ENCODE data around the gene CCDC171. TPM values are rescaled to one million over a fixed set of nuclear protein-coding genes. Genes with fewer than 3 reads are reported as not detected.
A peak's percentile ranks its signal among the peaks of the same experiment; 100 is the strongest.

Gene CCDC171
- total and polyA plus RNA-seq, 12 donors, result 0.29 to 2.4 (median 1.6) TPM

DNA sequence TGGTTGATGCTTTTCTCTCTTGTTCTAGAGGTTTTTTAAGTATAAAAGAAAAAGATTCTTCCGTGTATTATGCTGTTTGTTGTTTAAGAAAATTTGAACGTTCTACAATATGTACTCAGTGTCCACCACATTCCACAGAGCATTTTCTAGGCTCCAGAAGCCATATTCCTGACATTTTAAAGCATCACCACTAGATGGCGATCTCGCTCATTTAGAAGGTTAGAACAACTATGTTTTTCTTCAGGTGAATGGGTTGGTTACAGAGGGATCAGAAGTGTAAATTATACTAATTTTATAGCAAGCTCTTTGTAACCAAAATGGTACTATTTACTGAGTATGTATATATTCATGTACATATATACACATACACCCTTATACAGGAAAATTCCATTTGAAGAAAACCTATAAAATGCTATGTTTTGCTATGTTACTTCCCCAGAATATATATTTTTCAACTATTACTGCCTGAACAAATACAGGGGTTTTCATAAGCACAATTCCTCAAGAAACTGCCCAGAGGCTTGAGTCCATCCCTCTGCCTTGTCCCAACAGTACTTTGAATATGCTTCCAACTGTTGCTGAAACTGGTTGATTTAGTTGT is 284.3 kb downstream of the CCDC171 start:
- 1 to 4% methylated on average over 4 of the region's 4 CpGs for WGBS, 2 donors
- TF ChIP-seq, protein P1, sequence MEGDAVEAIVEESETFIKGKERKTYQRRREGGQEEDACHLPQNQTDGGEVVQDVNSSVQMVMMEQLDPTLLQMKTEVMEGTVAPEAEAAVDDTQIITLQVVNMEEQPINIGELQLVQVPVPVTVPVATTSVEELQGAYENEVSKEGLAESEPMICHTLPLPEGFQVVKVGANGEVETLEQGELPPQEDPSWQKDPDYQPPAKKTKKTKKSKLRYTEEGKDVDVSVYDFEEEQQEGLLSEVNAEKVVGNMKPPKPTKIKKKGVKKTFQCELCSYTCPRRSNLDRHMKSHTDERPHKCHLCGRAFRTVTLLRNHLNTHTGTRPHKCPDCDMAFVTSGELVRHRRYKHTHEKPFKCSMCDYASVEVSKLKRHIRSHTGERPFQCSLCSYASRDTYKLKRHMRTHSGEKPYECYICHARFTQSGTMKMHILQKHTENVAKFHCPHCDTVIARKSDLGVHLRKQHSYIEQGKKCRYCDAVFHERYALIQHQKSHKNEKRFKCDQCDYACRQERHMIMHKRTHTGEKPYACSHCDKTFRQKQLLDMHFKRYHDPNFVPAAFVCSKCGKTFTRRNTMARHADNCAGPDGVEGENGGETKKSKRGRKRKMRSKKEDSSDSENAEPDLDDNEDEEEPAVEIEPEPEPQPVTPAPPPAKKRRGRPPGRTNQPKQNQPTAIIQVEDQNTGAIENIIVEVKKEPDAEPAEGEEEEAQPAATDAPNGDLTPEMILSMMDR (IDR thresholded peaks at IDR 0.05), result peak; percentile 33 to 76 (median 72)
- Histone ChIP-seq H3K27me3 (no peaks in the 10 kb centered on the region), H3K27ac (no peak overlapping the region), H3K4me3 (no peak overlapping the region), H3K4me1 (no peaks in the 10 kb centered on the region), H3K9me3 (no peaks in the 10 kb centered on the region), H3K36me3 (no peaks in the 10 kb centered on the region)
- ATAC-seq, result peak in 1 of 8 donors; percentile 29
- DNase-seq, result peak in 1 of 2 donors; percentile 9
- intact Hi-C loops (cut with DNase I), result loop anchor here in 1 of 10 donors (2.0 kb wide), 1 partner anchor 1626 kb away; no protein-coding TSS in a partner anchor

DNA sequence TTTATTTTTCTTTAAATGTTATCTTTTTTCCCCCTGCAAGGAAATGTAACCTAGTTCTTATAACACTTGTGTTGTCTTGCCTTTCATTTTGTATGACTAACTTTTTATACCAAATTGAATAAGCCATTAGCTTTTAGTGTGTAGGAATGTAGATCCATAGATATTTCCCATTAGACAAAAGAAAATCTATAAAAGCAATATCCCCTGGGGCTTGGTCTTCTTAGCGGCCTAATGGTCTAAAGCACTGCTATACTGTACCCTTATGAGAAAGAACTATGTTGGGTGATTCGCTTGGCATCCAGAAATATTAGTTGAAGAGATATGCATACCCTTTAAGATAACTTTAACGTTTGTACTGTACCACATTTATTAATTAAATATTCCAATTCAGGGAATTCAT is 289.2 kb downstream of the CCDC171 start:
- ATAC-seq (no peak), DNase-seq (no peak)
- 81 to 83% methylated on average over 3 of the region's 3 CpGs for WGBS, 2 donors
- Histone ChIP-seq H3K4me3 (no peak overlapping the region), H3K9me3 (no peaks in the 10 kb centered on the region), H3K36me3 (peaks cover 0 to 4% (median 0%) of the 10 kb centered on the region in 9 donors), H3K4me1 (no peaks in the 10 kb centered on the region), H3K27ac (no peak overlapping the region), H3K27me3 (no peaks in the 10 kb centered on the region)
- TF ChIP-seq, protein P1 (IDR thresholded peaks at IDR 0.05), result no peak
- intact Hi-C loops (cut with DNase I), result no loop called here

DNA sequence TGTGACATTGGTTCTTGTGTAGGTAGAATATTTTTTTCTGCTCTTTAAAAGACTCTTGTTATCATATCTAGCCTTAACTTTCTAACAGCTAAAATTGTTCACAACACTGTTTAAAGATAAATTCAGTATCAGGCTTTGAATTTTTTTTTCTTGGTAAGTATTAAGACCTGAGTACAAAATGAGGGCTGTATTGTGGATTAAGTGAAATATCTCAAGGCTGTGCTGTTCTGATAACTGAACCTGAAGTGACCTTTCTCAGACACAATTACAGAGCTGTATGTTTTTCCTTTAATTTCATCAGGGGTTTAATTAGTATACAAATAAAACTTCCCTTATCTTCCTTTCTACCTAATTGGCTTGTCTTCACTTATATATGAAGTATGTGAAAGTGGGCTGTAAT is 290.5 kb downstream of the CCDC171 start:
- Histone ChIP-seq H3K4me3 (no peak overlapping the region), H3K9me3 (no peaks in the 10 kb centered on the region), H3K36me3 (peaks cover 0 to 6% (median 0%) of the 10 kb centered on the region in 9 donors), H3K4me1 (no peaks in the 10 kb centered on the region), H3K27me3 (no peaks in the 10 kb centered on the region), H3K27ac (no peak overlapping the region)
- intact Hi-C loops (cut with DNase I), result no loop called here
- no peak for ATAC-seq
- TF ChIP-seq, protein P1 (IDR thresholded peaks at IDR 0.05), result no peak
- no peak for DNase-seq

DNA sequence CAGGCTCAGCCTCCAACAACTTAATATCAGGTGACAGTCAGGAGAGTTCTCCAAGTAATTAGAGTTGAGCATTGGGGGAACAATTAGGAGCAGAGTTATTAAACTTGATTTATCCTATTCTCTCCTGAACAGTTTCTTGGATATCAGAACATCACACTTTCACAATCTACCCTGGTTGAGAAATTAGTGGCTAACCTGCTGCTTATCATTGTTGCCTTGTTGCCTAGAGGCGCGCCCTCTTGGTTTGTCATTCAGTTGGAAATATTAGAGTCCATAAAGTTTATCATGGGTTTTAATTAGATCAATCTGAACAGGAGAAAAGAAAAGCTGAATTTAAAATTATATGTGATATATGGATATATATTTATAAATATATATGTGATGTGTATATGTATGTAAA is 291.1 kb downstream of the CCDC171 start:
- peaks cover 0 to 6% (median 0%) of the 10 kb centered on the region in 9 donors for H3K36me3 ChIP-seq
- no peaks in the 10 kb centered on the region for H3K4me1 ChIP-seq
- H3K9me3 ChIP-seq, result no peaks in the 10 kb centered on the region
- DNase-seq (no peak), ATAC-seq (no peak)
- H3K27me3 ChIP-seq, result no peaks in the 10 kb centered on the region
- intact Hi-C loops (cut with DNase I), result no loop called here
- WGBS, 2 donors, result 97 to 99% methylated on average over 2 of the region's 2 CpGs
- no peak overlapping the region for H3K4me3 ChIP-seq
- TF ChIP-seq, protein P1 (IDR thresholded peaks at IDR 0.05), result no peak
- H3K27ac ChIP-seq, result no peak overlapping the region
